Measurements from ENCODE around the gene ANKRD17.
"Not testable (repeated sequence)": the region's sequence is repeated elsewhere in the genome, so short reads cannot be mapped to it uniquely, and the experiment has no call there.

The ANKRD17 gene

GRCh38 chr4:73206236-73206635 lies 52.4 kb downstream of the ANKRD17 start:
- DNase-seq (ENCODE audit: low read depth in 1 of 2, low spot score in 1 of 2) = no peak

- no peak for DNase-seq (ENCODE audit: low read depth in 1 of 2, low spot score in 1 of 2)
Observed at GRCh38 chr4:73205482-73205881, 53.1 kb downstream of the ANKRD17 start.

GRCh38 chr4:73203976-73204375 lies 54.6 kb downstream of the ANKRD17 start:
- DNase-seq (ENCODE audit: low read depth in 1 of 2, low spot score in 1 of 2) = not testable (repeated sequence)

GRCh38 chr4:73197220-73197619 lies 61.4 kb downstream of the ANKRD17 start:
- DNase-seq (ENCODE audit: low read depth in 1 of 2, low spot score in 1 of 2) = no peak

GRCh38 chr4:73194064-73194463 lies 64.5 kb downstream of the ANKRD17 start:
- no peak for DNase-seq (ENCODE audit: low read depth in 1 of 2, low spot score in 1 of 2)

GRCh38 chr4:73193659-73194058 lies 64.9 kb downstream of the ANKRD17 start:
- no peak for DNase-seq (ENCODE audit: low read depth in 1 of 2, low spot score in 1 of 2)

GRCh38 chr4:73193155-73193554 lies 65.4 kb downstream of the ANKRD17 start:
- DNase-seq (ENCODE audit: low read depth in 1 of 2, low spot score in 1 of 2) = no peak

GRCh38 chr4:73189274-73189810 lies 69.3 kb downstream of the ANKRD17 start:
- DNase-seq (ENCODE audit: low read depth in 1 of 2, low spot score in 1 of 2) = no peak

- DNase-seq (ENCODE audit: low read depth in 1 of 2, low spot score in 1 of 2) = no peak
Observed at GRCh38 chr4:73187325-73187724, 71.3 kb downstream of the ANKRD17 start.

- DNase-seq (ENCODE audit: low read depth in 1 of 2, low spot score in 1 of 2) = no peak
Observed at GRCh38 chr4:73185903-73186302, 72.7 kb downstream of the ANKRD17 start.

- no peak for DNase-seq (ENCODE audit: low read depth in 1 of 2, low spot score in 1 of 2)
Observed at GRCh38 chr4:73181231-73181630, 77.4 kb downstream of the ANKRD17 start.

GRCh38 chr4:73178389-73178788 lies 80.2 kb downstream of the ANKRD17 start:
- no peak for DNase-seq (ENCODE audit: low read depth in 1 of 2, low spot score in 1 of 2)

GRCh38 chr4:73172161-73172560 lies 86.4 kb downstream of the ANKRD17 start:
- DNase-seq (ENCODE audit: low read depth in 1 of 2, low spot score in 1 of 2) = no peak

GRCh38 chr4:73170518-73171198 lies 87.9 kb downstream of the ANKRD17 start:
- no peak for DNase-seq (ENCODE audit: low read depth in 1 of 2, low spot score in 1 of 2)

- no peak for DNase-seq (ENCODE audit: low read depth in 1 of 2, low spot score in 1 of 2)
Observed at GRCh38 chr4:73166212-73166611, 92.4 kb downstream of the ANKRD17 start.

GRCh38 chr4:73161527-73162185 lies 96.9 kb downstream of the ANKRD17 start:
- DNase-seq (ENCODE audit: low read depth in 1 of 2, low spot score in 1 of 2) = no peak

GRCh38 chr4:73156394-73156793 lies 102.2 kb downstream of the ANKRD17 start:
- DNase-seq (ENCODE audit: low read depth in 1 of 2, low spot score in 1 of 2) = no peak

- DNase-seq (ENCODE audit: low read depth in 1 of 2, low spot score in 1 of 2) = no peak
Observed at GRCh38 chr4:73152893-73153292, 105.7 kb downstream of the ANKRD17 start.

GRCh38 chr4:73142995-73143547 lies 115.5 kb downstream of the ANKRD17 start:
- no peak for DNase-seq (ENCODE audit: low read depth in 1 of 2, low spot score in 1 of 2)

GRCh38 chr4:73139991-73140390 lies 118.6 kb downstream of the ANKRD17 start:
- no peak for DNase-seq (ENCODE audit: low read depth in 1 of 2, low spot score in 1 of 2)

- DNase-seq (ENCODE audit: low read depth in 1 of 2, low spot score in 1 of 2) = no peak
Observed at GRCh38 chr4:73139245-73139644, 119.4 kb downstream of the ANKRD17 start.

GRCh38 chr4:73137121-73137520 lies 121.5 kb downstream of the ANKRD17 start:
- no peak for DNase-seq (ENCODE audit: low read depth in 1 of 2, low spot score in 1 of 2)
